DMS53 treated with DMSO at 0.1 percent for 48 hours (cell line): ENCODE data around the gene PITPNM1.

Source experiments
- DNase-seq: peaks from one replicate; lab custom pipeline; 2025; ENCODE audit not compliant: unreplicated experiment; lab: John Stamatoyannopoulos, UW

PITPNM1 gene

GRCh38 chr11:67445515-67445914 is 59.6 kb downstream of the PITPNM1 start:
- no peak for DNase-seq

DNA sequence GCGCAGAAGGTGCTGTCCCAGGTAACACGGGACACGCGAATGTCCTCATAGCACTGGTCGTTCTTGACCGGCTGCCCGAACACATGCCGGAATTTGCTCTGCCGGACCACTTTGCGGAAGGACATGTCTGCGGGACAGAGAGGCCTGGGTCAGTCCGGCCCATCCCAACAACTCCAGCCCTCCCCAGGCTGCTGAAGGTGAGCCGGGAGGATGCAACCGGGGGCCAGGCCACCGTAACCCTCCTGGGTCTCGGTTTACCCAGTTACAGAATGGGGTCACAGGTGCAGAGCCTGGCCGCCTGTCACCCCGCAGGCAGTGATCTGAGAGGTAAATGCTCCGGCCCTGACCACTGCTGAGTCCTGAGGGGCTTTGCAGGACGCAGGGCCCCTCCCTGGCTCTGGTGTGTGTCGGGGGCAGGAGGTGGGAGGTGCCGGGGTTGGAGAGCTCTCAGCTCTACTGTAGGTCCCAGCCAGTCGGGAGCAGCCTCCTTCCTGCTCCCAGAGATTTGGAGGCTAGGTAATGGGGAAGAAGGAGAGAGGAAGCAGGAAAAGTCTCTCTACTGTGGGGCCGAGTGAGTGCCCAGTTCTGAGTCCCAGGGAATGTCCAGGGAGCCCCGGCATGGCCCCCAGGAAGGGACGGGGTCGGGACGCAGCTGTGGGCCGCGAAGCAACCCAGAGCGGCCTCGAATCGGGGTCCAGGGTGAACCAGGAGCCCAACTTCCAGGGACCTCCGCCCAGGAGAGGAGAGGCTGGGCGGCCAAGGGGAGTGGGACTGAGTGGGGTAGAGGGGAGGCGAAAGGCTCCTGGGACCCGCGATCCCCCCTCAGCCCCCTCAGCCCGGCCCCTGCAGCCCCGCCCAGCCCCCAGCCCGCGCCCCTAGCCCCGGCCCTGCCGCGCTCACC is 62.4 kb downstream of the PITPNM1 start:
- no peak for DNase-seq
